GM12878 (cell line): ENCODE measurements around the gene MXRA8. TPM values are rescaled to one million over a fixed set of nuclear protein-coding genes. Genes with fewer than 3 reads are reported as not detected.

Source experiments
- BCL11A ChIP-seq: IDR thresholded peaks from 2 replicates; pipeline ENCODE4 v1.6.1; 2011; ENCODE audit warnings: low read depth, low read length
- BRCA1 ChIP-seq: IDR thresholded peaks from 2 replicates; pipeline ENCODE4 v1.6.1; 2011; ENCODE audit warnings: low read depth, low read length, improper control_type of control experiment
- CBX3 ChIP-seq: fragments of 200-600 bp; sonication (generic); IDR thresholded peaks from 2 replicates; pipeline ENCODE4 v1.6.1; 2016; ENCODE audit warnings: low read depth, borderline replicate concordance
- ESRRA ChIP-seq: IDR thresholded peaks from 2 replicates; pipeline ENCODE4 v1.6.1; 2012; ENCODE audit warnings: mild to moderate bottlenecking, low read length, improper control_type of control experiment
- ETV6 ChIP-seq, 2 experiments: fragments of 450-650 bp in 1 of 2; IDR thresholded peaks in 1 of 2; conservative IDR thresholded peaks in 1 of 2; 2 replicates each; pipeline ENCODE4 v1.6.1; 2014; ENCODE audit warnings: antibody characterized with exemption in 1 of 2, borderline replicate concordance in 1 of 2, low read depth in 1 of 2, mild to moderate bottlenecking in 1 of 2, moderate library complexity in 1 of 2
- EZH2 ChIP-seq: IDR thresholded peaks from 2 replicates; pipeline ENCODE4 v1.6.1; 2012; ENCODE audit warnings: low read depth, mild to moderate bottlenecking, control low read depth, inconsistent platforms, low read length, borderline replicate concordance; ENCODE audit not compliant: control insufficient read depth
- MEF2B ChIP-seq: fragments of 450-650 bp; IDR thresholded peaks from 2 replicates; pipeline ENCODE4 v1.6.1; 2018; ENCODE audit warnings: mild to moderate bottlenecking, moderate library complexity; ENCODE audit not compliant: partially characterized antibody, poor library complexity, severe bottlenecking
- RB1 ChIP-seq: fragments of 450-650 bp; formaldehyde crosslinking; IDR thresholded peaks from 2 replicates; pipeline ENCODE4 v1.6.1; 2017; ENCODE audit warnings: mild to moderate bottlenecking, borderline replicate concordance
- RBBP5 ChIP-seq: fragments of 200-600 bp; sonication (generic); conservative IDR thresholded peaks from 2 replicates; pipeline ENCODE4 v1.6.1; 2016
- RCOR1 ChIP-seq: conservative IDR thresholded peaks from 2 replicates; pipeline ENCODE4 v1.6.1; 2012; ENCODE audit warnings: low read depth, low read length, improper control_type of control experiment
- RUNX3 ChIP-seq: IDR thresholded peaks from 2 replicates; pipeline ENCODE4 v1.6.1; 2012; ENCODE audit warnings: low read length, inconsistent platforms
- STAT1 ChIP-seq: fragments of 450-650 bp; conservative IDR thresholded peaks from 2 replicates; pipeline ENCODE4 v1.6.1; 2014; ENCODE audit warnings: antibody characterized with exemption, mild to moderate bottlenecking
- SUPT20H ChIP-seq: IDR thresholded peaks from 2 replicates; pipeline ENCODE4 v1.6.1; 2011; ENCODE audit warnings: low read depth, mild to moderate bottlenecking, low read length, moderate library complexity, borderline replicate concordance; ENCODE audit not compliant: control insufficient read depth
- TBL1XR1 ChIP-seq: IDR thresholded peaks from 2 replicates; pipeline ENCODE4 v1.6.1; 2012; ENCODE audit warnings: low read depth, low read length, improper control_type of control experiment
- TCF3 ChIP-seq: IDR thresholded peaks from 2 replicates; pipeline ENCODE4 v1.6.1; 2012; ENCODE audit warnings: low read depth, mild to moderate bottlenecking, low read length, borderline replicate concordance; ENCODE audit not compliant: insufficient read depth
- ZNF217 ChIP-seq: fragments of 450-650 bp; IDR thresholded peaks from 2 replicates; pipeline ENCODE4 v1.6.1; 2017; ENCODE audit warnings: antibody characterized with exemption, mild to moderate bottlenecking
- ZSCAN29 ChIP-seq: fragments of 450-650 bp; IDR thresholded peaks from 2 replicates; pipeline ENCODE4 v1.6.1; 2017; ENCODE audit warnings: mild to moderate bottlenecking, moderate library complexity
- polyA plus RNA-seq, 11 experiments: library from polyadenylated mRNA; depleted of rRNA in 4 of 11; unstranded in 6 of 11; stranded (reverse) in 5 of 11; fragments of >200 nt; fragmentation: Nextera tagmentation in 4 of 11; fragmentation: Illumina TruSeq in 1 of 11; extraction: Ambion mirVana in 4 of 11; extraction: Trizol in 1 of 11; gene quantifications; 1 replicate in 1 of 11; 2 replicates in 10 of 11; pipeline versions ENCODE4 v1.2.1 to v1.2.3, GENCODE V29; 2011 to 2016; ENCODE audit warnings: inconsistent platforms in 2 of 11, missing spikeins in 2 of 11, low read depth in 1 of 11
- total RNA-seq, 4 experiments: library from RNA; depleted of rRNA in 3 of 4; stranded (reverse); fragments of >200 nt in 3 of 4; fragmentation: Illumina TruSeq in 1 of 4; extraction: Trizol in 1 of 4; gene quantifications; 2 replicates each; pipeline versions ENCODE4 v1.2.1 to v1.2.3, GENCODE V29; 2013 to 2021
- TF ChIP-seq, protein P1 (sequence below): fragments of 450-650 bp; IDR thresholded peaks from 2 replicates; pipeline ENCODE4 v1.6.1; 2018; ENCODE audit warnings: mild to moderate bottlenecking, low read depth, moderate library complexity; ENCODE audit not compliant: partially characterized antibody
- TF ChIP-seq, protein P2 (sequence below): fragments of 450-650 bp; IDR thresholded peaks from 2 replicates; pipeline ENCODE4 v1.6.1; 2018; ENCODE audit warnings: borderline replicate concordance, mild to moderate bottlenecking; ENCODE audit not compliant: partially characterized antibody
- TF ChIP-seq, protein P3 (sequence below): IDR thresholded peaks from 2 replicates; pipeline ENCODE4 v1.6.1; 2011; ENCODE audit warnings: mild to moderate bottlenecking, low read depth, low read length, moderate library complexity; ENCODE audit not compliant: insufficient replicate concordance
- TF ChIP-seq, protein P4 (sequence below): IDR thresholded peaks from 2 replicates; pipeline ENCODE4 v1.6.1; 2011; ENCODE audit warnings: borderline replicate concordance, low read depth, mild to moderate bottlenecking, moderate library complexity, low read length; ENCODE audit not compliant: insufficient read depth, poor library complexity, severe bottlenecking

The MXRA8 gene
- total and polyA plus RNA-seq, 10 of the 15 experiments (the other 5 are each of a cell fraction or from before 2014, with no cell fraction given): 0.11 to 0.54 (median 0.21) TPM; not detected in 6

DNA sequence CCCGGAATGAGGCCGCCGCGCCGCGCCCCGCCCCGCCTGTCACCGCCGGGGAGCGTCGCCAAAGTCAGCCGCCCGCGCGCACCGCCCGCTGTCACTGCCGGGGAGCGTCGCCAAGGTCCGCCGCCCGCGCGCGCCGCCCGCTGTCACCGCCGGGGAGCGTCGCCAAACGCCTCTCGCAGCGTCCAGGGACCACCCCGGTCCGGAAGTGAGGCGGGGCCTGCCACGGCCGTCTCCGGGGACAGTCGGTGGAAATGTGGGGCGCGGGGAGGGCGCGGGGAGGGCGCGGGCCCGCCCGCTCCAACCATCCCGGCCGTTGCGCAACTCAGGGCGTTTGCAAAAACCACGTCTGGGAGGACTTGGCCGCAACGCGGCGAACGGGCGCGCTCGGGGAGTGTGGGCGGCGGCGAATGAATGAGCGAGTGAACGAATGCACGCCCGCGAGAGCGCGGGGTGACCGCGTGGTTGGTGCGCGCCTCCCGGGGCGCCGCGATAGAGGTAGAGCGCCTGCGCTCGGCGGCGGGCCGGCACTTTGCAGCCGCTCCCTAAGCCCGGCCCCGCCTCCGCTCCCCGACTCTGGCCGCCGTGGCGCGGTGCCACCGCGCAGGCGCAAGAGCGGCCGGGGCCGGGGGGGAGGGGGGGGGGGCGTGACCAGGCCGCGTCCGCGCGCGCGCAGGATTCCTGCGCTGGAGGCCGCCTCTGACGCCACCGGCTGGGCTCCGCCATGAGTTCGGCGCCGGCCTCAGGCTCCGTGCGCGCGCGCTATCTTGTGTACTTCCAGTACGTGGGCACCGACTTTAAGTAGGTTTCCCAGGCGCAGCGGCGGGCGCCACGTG, 50.2 kb downstream of the MXRA8 start, which contains the start of the genes ACAP3 and PUSL1 (continued):
- TF ChIP-seq, protein P1, sequence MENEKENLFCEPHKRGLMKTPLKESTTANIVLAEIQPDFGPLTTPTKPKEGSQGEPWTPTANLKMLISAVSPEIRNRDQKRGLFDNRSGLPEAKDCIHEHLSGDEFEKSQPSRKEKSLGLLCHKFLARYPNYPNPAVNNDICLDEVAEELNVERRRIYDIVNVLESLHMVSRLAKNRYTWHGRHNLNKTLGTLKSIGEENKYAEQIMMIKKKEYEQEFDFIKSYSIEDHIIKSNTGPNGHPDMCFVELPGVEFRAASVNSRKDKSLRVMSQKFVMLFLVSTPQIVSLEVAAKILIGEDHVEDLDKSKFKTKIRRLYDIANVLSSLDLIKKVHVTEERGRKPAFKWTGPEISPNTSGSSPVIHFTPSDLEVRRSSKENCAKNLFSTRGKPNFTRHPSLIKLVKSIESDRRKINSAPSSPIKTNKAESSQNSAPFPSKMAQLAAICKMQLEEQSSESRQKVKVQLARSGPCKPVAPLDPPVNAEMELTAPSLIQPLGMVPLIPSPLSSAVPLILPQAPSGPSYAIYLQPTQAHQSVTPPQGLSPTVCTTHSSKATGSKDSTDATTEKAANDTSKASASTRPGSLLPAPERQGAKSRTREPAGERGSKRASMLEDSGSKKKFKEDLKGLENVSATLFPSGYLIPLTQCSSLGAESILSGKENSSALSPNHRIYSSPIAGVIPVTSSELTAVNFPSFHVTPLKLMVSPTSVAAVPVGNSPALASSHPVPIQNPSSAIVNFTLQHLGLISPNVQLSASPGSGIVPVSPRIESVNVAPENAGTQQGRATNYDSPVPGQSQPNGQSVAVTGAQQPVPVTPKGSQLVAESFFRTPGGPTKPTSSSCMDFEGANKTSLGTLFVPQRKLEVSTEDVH: no peak
- TF ChIP-seq BRCA1: no peak
- TF ChIP-seq SUPT20H: peak; percentile 37; the same call in 1 of the 2 replicates
- no peak; a peak in 1 of 4 replicates for TF ChIP-seq ETV6 (conservative IDR thresholded peaks at IDR 0.05 in 1 of 2, IDR thresholded peaks at IDR 0.05 in 1 of 2; ENCODE audit: borderline replicate concordance in 1 of 2, low read depth in 1 of 2)
- TF ChIP-seq, protein P2, sequence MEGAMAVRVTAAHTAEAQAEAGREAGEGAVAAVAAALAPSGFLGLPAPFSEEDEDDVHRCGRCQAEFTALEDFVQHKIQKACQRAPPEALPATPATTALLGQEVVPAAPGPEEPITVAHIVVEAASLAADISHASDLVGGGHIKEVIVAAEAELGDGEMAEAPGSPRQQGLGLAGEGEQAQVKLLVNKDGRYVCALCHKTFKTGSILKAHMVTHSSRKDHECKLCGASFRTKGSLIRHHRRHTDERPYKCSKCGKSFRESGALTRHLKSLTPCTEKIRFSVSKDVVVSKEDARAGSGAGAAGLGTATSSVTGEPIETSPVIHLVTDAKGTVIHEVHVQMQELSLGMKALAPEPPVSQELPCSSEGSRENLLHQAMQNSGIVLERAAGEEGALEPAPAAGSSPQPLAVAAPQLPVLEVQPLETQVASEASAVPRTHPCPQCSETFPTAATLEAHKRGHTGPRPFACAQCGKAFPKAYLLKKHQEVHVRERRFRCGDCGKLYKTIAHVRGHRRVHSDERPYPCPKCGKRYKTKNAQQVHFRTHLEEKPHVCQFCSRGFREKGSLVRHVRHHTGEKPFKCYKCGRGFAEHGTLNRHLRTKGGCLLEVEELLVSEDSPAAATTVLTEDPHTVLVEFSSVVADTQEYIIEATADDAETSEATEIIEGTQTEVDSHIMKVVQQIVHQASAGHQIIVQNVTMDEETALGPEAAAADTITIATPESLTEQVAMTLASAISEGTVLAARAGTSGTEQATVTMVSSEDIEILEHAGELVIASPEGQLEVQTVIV: peak; percentile 68
- no peak for TF ChIP-seq ZSCAN29
- TF ChIP-seq RB1: peak; percentile 77; the same call in 1 of the 2 replicates
- no peak for TF ChIP-seq ESRRA
- TF ChIP-seq RUNX3: peak; percentile 56
- no peak for TF ChIP-seq EZH2
- TF ChIP-seq TBL1XR1: no peak
- TF ChIP-seq TCF3: no peak
- TF ChIP-seq RCOR1: no peak
- 0 out of 2 replicates have a peak, but pooled peaks have one; percentile 82 for TF ChIP-seq STAT1
- TF ChIP-seq, protein P3, sequence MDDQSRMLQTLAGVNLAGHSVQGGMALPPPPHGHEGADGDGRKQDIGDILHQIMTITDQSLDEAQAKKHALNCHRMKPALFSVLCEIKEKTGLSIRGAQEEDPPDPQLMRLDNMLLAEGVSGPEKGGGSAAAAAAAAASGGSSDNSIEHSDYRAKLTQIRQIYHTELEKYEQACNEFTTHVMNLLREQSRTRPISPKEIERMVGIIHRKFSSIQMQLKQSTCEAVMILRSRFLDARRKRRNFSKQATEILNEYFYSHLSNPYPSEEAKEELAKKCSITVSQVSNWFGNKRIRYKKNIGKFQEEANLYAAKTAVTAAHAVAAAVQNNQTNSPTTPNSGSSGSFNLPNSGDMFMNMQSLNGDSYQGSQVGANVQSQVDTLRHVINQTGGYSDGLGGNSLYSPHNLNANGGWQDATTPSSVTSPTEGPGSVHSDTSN: no peak
- TF ChIP-seq CBX3: no peak
- TF ChIP-seq ZNF217: no peak; the same call in 1 of the 2 replicates
- TF ChIP-seq, protein P4, sequence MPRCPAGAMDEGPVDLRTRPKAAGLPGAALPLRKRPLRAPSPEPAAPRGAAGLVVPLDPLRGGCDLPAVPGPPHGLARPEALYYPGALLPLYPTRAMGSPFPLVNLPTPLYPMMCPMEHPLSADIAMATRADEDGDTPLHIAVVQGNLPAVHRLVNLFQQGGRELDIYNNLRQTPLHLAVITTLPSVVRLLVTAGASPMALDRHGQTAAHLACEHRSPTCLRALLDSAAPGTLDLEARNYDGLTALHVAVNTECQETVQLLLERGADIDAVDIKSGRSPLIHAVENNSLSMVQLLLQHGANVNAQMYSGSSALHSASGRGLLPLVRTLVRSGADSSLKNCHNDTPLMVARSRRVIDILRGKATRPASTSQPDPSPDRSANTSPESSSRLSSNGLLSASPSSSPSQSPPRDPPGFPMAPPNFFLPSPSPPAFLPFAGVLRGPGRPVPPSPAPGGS: no peak
- TF ChIP-seq MEF2B: peak; percentile 79
- TF ChIP-seq BCL11A: no peak
- no peak for TF ChIP-seq RBBP5
